OCI-LY7 (cell line): ENCODE data around the gene SESN3. TPM values are rescaled to one million over a fixed set of nuclear protein-coding genes. Genes with fewer than 3 reads are reported as not detected.
A peak's percentile ranks its signal among the peaks of the same experiment; 100 is the strongest.

Source experiments
- BruUV-seq: library from RNA; stranded (reverse); fragments of 400-500 nt; replicated peaks from 2 replicates; lab custom pipeline; 2021; lab: Mats Ljungman, UMichigan
- CTCF ChIA-PET: fragments of 300-600 bp; sonication (Branson Sonifier 250); formaldehyde crosslinking; loops from one replicate; lab custom pipeline; 2022; ENCODE audit warnings: antibody characterized with exemption; ENCODE audit not compliant: unreplicated experiment; lab: Charles Lee
- POLR2A ChIA-PET: fragments of 300-600 bp; sonication (Branson Sonifier 250); formaldehyde crosslinking; loops from one replicate; lab custom pipeline; 2022; ENCODE audit warnings: antibody characterized with exemption; lab: Charles Lee
- DNase-seq: peaks from one replicate; pipeline ENCODE4 v3.0.0-alpha.2; 2015; ENCODE audit warnings: low spot score
- H2AFZ ChIP-seq: fragments of 200-600 bp; sonication (generic), shearing (Covaris generic); 2 replicates; pipeline ENCODE4 v1.6.1; 2014; ENCODE audit warnings: mild to moderate bottlenecking, antibody characterized with exemption, low read length, moderate library complexity
- H3K27ac ChIP-seq: fragments of 200-600 bp; sonication (generic); 2 replicates; pipeline ENCODE4 v1.5.1; 2014; ENCODE audit warnings: mixed run types, low read depth, mild to moderate bottlenecking, moderate library complexity, low read length, inconsistent platforms; ENCODE audit not compliant: poor library complexity, severe bottlenecking
- H3K36me3 ChIP-seq: fragments of 200-600 bp; sonication (generic); 2 replicates; pipeline ENCODE4 v1.6.1; 2014; ENCODE audit warnings: mild to moderate bottlenecking, antibody characterized with exemption, low read length, moderate library complexity, mixed read lengths; ENCODE audit not compliant: insufficient read depth
- H3K4me1 ChIP-seq: fragments of 200-600 bp; sonication (generic); 2 replicates; pipeline ENCODE4 v1.5.1; 2014; ENCODE audit warnings: mild to moderate bottlenecking, low read length; ENCODE audit not compliant: insufficient read depth, poor library complexity, severe bottlenecking
- H3K4me2 ChIP-seq: fragments of 200-600 bp; sonication (generic); 2 replicates; pipeline ENCODE4 v1.6.1; 2014; ENCODE audit warnings: mild to moderate bottlenecking, low read length
- H3K4me3 ChIP-seq: fragments of 200-600 bp; sonication (generic); 2 replicates; pipeline ENCODE4 v1.5.1; 2014; ENCODE audit warnings: mild to moderate bottlenecking, low read depth, low read length; ENCODE audit not compliant: poor library complexity, severe bottlenecking
- H3K79me2 ChIP-seq: fragments of 200-600 bp; sonication (generic); 2 replicates; pipeline ENCODE4 v1.6.1; 2016; ENCODE audit warnings: low read depth, mild to moderate bottlenecking, low read length, moderate library complexity, mixed read lengths; ENCODE audit not compliant: insufficient read depth
- H3K9me2 ChIP-seq: fragments of 200-600 bp; sonication (generic); 2 replicates; pipeline ENCODE4 v1.6.1; 2016; ENCODE audit warnings: mild to moderate bottlenecking, low read length, mixed read lengths; ENCODE audit not compliant: insufficient read depth
- H3K9me3 ChIP-seq: fragments of 200-600 bp; sonication (generic); 2 replicates; pipeline ENCODE4 v1.6.1; 2014; ENCODE audit warnings: mild to moderate bottlenecking, mixed run types, low read length, mixed read lengths
- H4K20me1 ChIP-seq: fragments of 200-600 bp; sonication (generic); 2 replicates; pipeline ENCODE4 v1.6.1; 2014; ENCODE audit warnings: mild to moderate bottlenecking, antibody characterized with exemption, low read length, moderate library complexity, mixed read lengths; ENCODE audit not compliant: insufficient read depth
- CTCF ChIP-seq: fragments of 200-600 bp; sonication (generic); conservative IDR thresholded peaks from 2 replicates; pipeline ENCODE4 v1.5.1; 2014; ENCODE audit warnings: mild to moderate bottlenecking, antibody characterized with exemption, low read length, moderate library complexity, mixed read lengths
- EZH2phosphoT487 ChIP-seq: fragments of 200-600 bp; sonication (generic); IDR thresholded peaks from 2 replicates; pipeline ENCODE4 v1.6.1; 2018; ENCODE audit warnings: low read depth, borderline replicate concordance, mild to moderate bottlenecking, mixed run types, antibody characterized with exemption, low read length, moderate library complexity, mixed read lengths
- intact Hi-C: fragments of 100-400 bp; cut with micrococcal nuclease; formaldehyde crosslinking; loops from one replicate; pipeline ENCODE4 v1.10.0; 2022; ENCODE audit not compliant: unreplicated experiment
- total RNA-seq, 2 experiments: library from RNA; depleted of rRNA in 1 of 2; stranded (reverse); fragments of >200 nt in 1 of 2; shearing (Covaris generic) in 1 of 2; gene quantifications; 2 replicates each; pipeline ENCODE4 v1.2.3, GENCODE V29; 2014 to 2022

SESN3 gene
- total RNA-seq, 2 experiments from 2014 or later: 4.4 to 9.6 TPM

- no TSS peak for BruUV-seq
- no peaks in the 10 kb centered on the region for H4K20me1 ChIP-seq
- no peaks in the 10 kb centered on the region for H3K9me2 ChIP-seq
- no peak overlapping the region for H3K4me3 ChIP-seq
- POLR2A ChIA-PET: interaction anchor here (1.5 kb wide), 1 partner anchor 76 kb away, joined by 5 read pairs; the partner anchor contains the start of gene SESN3
- no peak overlapping the region for H3K4me2 ChIP-seq
- H2AFZ ChIP-seq: no peak overlapping the region
- intact Hi-C loops: no loop called here
- H3K9me3 ChIP-seq: no peaks in the 10 kb centered on the region
- no peak overlapping the region for H3K27ac ChIP-seq
- CTCF ChIA-PET: interaction anchor here (1.1 to 2.1 kb wide), 2 partner anchors 550 to 556 kb away, joined by 4 to 11 read pairs; no protein-coding TSS in a partner anchor
- no peak for DNase-seq
- no peak for TF ChIP-seq CTCF
- no peak for TF ChIP-seq EZH2phosphoT487
- H3K36me3 ChIP-seq: no peaks in the 10 kb centered on the region
- H3K4me1 ChIP-seq: peaks cover 26% of the 10 kb centered on the region
- H3K79me2 ChIP-seq: no peaks in the 10 kb centered on the region
Measured at GRCh38 chr11:95155385-95155784, 75.6 kb downstream of the SESN3 start.

- no peaks in the 10 kb centered on the region for H3K9me3 ChIP-seq
- TF ChIP-seq EZH2phosphoT487 (no peak), CTCF (peak; percentile 93)
- H4K20me1 ChIP-seq: no peaks in the 10 kb centered on the region
- H3K36me3 ChIP-seq: no peaks in the 10 kb centered on the region
- POLR2A ChIA-PET: interaction anchor here (0.6 to 3.4 kb wide), 6 partner anchors 25 to 175 kb away, joined by 3 to 9 read pairs (median 4); partner anchors contain the start of genes SESN3 and SRSF8
- no peak overlapping the region for H3K4me2 ChIP-seq
- DNase-seq: peak; percentile 78
- H3K27ac ChIP-seq: no peak overlapping the region
- 0 out of 2 replicates have a peak overlapping the region, but pooled peaks have one; percentile 90 for H2AFZ ChIP-seq
- H3K9me2 ChIP-seq: no peaks in the 10 kb centered on the region
- no peaks in the 10 kb centered on the region for H3K79me2 ChIP-seq
- intact Hi-C loops: loop anchor here (1.0 to 5.0 kb wide), 5 partner anchors 143 to 1273 kb away; no protein-coding TSS in a partner anchor
- BruUV-seq: no TSS peak
- H3K4me3 ChIP-seq: no peak overlapping the region
- H3K4me1 ChIP-seq: peaks cover 26% of the 10 kb centered on the region
- CTCF ChIA-PET: interaction anchor here (0.9 to 2.1 kb wide), 4 partner anchors 75 to 557 kb away, joined by 4 to 11 read pairs (median 4); partner anchors contain the start of genes CWC15 and KDM4D
Measured at GRCh38 chr11:95154514-95154913, 76.5 kb downstream of the SESN3 start.

GRCh38 chr11:95153857-95154246 lies 77.2 kb downstream of the SESN3 start:
- BruUV-seq: no TSS peak
- intact Hi-C loops: loop anchor here (1.0 to 5.0 kb wide), 6 partner anchors 77 to 1273 kb away; partner anchors contain the start of gene SESN3
- Histone ChIP-seq H3K79me2 (no peaks in the 10 kb centered on the region), H3K9me2 (no peaks in the 10 kb centered on the region), H3K4me3 (no peak overlapping the region), H3K9me3 (no peaks in the 10 kb centered on the region), H4K20me1 (no peaks in the 10 kb centered on the region), H2AFZ (peak overlapping the region; percentile 90), H3K4me2 (peak overlapping the region; percentile 62; the same call in 1 of the 2 replicates), H3K27ac (no peak overlapping the region), H3K36me3 (no peaks in the 10 kb centered on the region), H3K4me1 (peaks cover 26% of the 10 kb centered on the region)
- ChIA-PET CTCF (interaction anchor here (0.6 to 2.1 kb wide), 6 partner anchors 78 to 552 kb away, joined by 3 to 11 read pairs (median 4); partner anchors contain the start of genes CWC15, KDM4D and SESN3), POLR2A (interaction anchor here (0.6 to 3.4 kb wide), 12 partner anchors 9 to 611 kb away, joined by 3 to 9 read pairs (median 3); partner anchors contain the start of genes SESN3 and SRSF8)
- TF ChIP-seq EZH2phosphoT487 (no peak), CTCF (no peak)
- DNase-seq: no peak
